GM18951 (cell line): ENCODE data around the gene CACFD1.

ENCODE experiments used
- POLR2A ChIP-seq: IDR thresholded peaks from 4 replicates; pipeline ENCODE4 v1.6.1; 2011; ENCODE audit warnings: mild to moderate bottlenecking; ENCODE audit not compliant: insufficient read length, insufficient read depth; ENCODE audit errors: extremely low read depth
- in situ Hi-C: fragments of 300-500 bp; cut with MboI; formaldehyde crosslinking; loops from one replicate; pipeline ENCODE4 v1.12.0; 2022; ENCODE audit warnings: low sequenced_read_pairs, mixed read lengths, inconsistent platforms; ENCODE audit not compliant: unreplicated experiment

CACFD1 gene

GRCh38 chr9:133474853-133475252 lies 15.1 kb downstream of the CACFD1 start:
- no peak for TF ChIP-seq POLR2A
- in situ Hi-C loops: no loop called here

- in situ Hi-C loops: no loop called here
- no peak for TF ChIP-seq POLR2A
These were observed 15.7 kb downstream of the CACFD1 start for GRCh38 chr9:133475292-133476012.

DNA sequence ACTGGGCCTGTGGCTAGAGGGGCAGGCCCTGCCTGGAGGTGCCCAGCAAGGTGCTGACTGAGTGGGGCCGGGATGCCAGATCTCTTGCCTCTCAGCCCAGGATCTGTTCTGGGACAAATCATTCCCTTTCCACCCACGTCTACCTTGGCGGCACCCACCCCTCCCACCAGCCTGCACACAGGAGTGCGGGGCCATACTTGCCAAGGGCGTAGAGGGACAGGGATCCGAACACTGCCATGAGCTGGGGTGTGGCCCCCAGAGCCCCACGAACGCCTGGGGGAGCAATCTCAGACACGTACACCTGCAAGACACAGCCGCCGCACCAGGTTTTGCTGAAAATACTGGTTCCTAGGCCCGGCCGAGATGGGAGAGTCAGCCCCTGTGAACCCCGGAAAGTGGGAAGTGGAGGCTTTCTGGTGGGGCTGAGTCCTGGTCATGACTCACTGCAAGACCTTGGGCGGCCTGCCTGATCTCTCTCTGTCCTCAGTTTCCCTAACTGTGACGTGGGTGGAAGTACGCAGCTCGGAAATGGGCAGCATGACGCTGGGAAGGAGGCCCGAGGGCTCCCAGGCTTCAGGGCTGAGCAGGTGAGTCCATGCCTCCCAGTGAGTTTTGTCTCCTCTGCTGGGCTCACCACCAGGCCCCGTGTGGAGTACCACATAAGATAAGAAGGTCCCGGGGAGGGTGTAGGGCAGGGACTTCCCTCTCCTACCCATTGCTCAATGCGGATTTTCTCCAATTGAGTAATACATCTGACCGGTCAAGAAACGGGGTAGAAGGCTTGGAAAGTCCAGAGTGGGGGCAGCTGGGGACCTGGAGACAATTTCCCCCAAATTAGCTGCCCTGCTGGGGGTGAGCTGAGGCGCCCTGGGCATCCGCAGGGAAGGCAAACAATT lies 16.5 kb downstream of the CACFD1 start:
- no peak for TF ChIP-seq POLR2A
- in situ Hi-C loops: no loop called here

DNA sequence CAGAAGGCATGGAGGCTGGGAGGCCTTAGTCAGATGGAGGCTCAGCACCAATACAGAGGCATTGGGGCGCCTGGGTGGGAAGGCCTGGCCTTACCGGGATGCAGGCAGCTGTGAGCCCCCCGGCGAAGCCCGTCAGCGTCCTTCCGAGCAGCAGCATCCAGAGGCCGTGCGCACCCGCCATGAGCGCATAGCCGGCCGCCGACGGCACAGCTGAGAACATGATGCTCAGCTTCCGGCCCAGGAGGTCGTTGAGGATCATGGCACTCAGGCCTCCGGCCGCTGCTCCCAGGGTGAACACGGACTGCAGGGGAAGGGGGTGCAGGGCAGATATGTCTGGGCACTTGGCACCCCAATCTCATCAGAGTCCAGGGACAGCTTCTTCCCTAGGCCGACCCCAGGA lies 17.2 kb downstream of the CACFD1 start:
- TF ChIP-seq POLR2A: no peak
- in situ Hi-C loops: no loop called here

- in situ Hi-C loops: no loop called here
- no peak for TF ChIP-seq POLR2A
These were observed 17.7 kb downstream of the CACFD1 start for GRCh38 chr9:133477461-133477860.

DNA sequence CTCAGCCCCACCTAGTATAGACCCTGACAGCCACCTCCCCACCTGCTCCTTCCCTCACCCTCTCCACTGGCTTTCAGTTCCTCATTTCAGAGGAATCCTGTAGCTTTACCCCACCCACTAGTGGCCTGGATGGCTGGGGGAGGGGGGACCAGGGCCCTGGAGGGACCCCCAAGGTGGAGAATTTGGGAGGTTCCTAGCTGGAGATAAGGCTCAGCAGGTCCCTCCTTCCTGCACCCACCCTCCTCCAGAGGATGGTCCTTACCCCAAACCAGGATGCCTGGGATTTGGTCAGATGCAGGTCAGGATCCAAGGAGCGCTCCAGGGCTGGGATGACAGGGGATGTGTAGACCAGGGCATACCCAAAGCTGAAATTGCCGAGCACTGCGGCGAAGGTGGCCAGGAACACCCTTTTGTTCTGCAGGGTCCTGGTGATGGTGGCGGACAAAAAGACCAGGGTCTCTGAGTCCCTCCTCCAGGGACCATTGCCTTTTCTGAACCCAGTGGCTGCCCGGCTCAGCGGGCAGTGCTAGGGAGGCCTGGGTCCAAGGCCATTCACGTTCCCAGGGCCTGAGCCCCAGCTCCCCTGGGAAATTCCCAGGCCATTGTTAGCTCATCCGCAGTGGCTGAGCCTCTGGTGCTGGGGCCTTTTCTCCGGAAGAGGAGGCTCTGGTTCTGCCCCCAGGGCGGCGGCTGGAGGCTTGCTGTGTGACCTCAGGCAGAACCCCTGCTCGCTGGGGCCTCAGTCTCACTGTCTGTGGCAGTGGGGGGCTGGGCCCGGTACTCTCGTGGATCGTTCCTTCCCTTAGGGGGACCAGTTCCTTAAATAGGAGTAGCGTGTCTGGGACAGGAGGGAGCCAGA lies 18.4 kb downstream of the CACFD1 start:
- in situ Hi-C loops: no loop called here
- no peak for TF ChIP-seq POLR2A

DNA sequence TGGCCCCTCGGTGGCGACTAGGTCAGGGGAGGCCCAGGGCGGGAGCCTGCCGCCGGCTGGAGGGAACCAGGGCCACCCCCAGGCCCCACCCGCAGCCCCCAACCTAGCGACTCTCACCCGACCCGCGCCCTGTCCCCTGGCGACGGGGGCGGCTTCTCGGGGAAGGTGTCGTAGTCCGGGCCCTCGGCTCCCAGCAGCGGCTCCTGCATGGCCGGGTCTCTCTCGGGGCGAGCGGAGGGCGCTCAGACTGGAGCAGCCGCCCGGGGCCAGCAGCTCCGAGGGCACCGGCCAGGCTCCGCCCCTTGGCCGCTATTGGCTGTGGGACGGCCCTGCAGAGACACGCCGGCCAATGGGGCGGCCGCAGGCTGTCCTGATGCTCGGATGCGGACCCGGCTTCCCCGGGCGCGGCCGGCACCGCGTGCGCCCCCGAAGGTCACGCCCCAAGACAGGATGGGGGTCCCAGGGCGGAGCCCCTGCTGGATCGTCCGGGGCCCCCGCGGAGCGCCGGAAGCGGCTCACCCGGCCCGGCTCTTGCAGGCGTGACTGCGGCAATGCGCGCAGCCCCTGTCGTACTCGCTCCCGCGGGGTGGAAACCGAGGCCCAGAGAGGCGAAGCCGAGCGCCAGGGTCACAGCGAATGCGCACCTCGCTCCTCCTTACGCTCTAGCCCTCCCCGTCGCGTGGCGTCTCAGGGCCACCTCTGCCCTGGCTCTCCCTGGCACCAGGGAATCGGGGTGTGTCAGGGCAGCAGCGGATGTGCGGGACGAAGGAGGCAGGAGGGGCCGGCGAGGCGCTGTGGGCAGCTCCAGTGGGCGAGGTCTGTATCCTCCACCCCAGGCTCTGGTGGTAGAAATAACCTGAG lies 19.3 kb downstream of the CACFD1 start, which contains the start of gene SLC2A6:
TSS of gene SLC2A6 (minus strand) at position 249 of the 861 bp plus-strand sequence. CDS start at position 209, 40 bp downstream.
- in situ Hi-C loops: no loop called here
- TF ChIP-seq POLR2A: peak; percentile 92

DNA sequence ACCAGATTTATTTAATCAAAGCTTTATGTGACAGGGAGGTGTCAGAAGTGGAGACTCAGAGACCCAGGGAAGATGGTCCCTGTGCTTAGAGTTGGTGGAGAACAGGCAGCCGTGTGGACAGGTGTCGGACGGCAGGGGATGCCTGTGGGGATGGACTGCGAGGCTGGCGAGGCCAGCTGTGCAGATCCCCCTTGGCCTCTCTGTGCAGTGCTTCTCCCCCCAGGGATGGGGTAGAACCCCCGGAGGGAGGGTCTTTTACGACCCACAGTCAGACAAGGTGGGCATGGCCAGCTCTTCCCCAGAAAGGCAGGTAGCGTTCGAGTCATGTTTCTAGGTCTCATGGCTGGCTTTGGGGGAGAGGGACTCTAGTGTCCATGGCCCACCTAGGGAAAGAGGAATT lies 23.8 kb downstream of the CACFD1 start:
- in situ Hi-C loops: no loop called here
- no peak for TF ChIP-seq POLR2A

GRCh38 chr9:133484671-133485437 lies 25.1 kb downstream of the CACFD1 start:
- in situ Hi-C loops: no loop called here
- no peak for TF ChIP-seq POLR2A

GRCh38 chr9:133485531-133486260 lies 25.9 kb downstream of the CACFD1 start:
- TF ChIP-seq POLR2A: no peak
- in situ Hi-C loops: no loop called here

- TF ChIP-seq POLR2A: no peak
- in situ Hi-C loops: no loop called here
These were observed 27.6 kb downstream of the CACFD1 start for GRCh38 chr9:133487331-133487725.
